ENCODE measurements around the gene SPATA6L. TPM values are rescaled to one million over a fixed set of nuclear protein-coding genes. Genes with fewer than 3 reads are reported as not detected.

The SPATA6L gene
- total and polyA plus RNA-seq, 10 of the 15 experiments (the other 5 are each of a cell fraction or from before 2014, with no cell fraction given), result 0.37 to 1.6 (median 0.91) TPM

GRCh38 chr9:4666042-4666699 lies at the start of gene SPATA6L (continued):
- TF ChIP-seq ZBTB11 (CRISPR knock-in tag; IDR thresholded peaks at IDR 0.05), result no peak
- no peak for TF ChIP-seq IRF5 (IDR thresholded peaks at IDR 0.05; ENCODE audit: borderline replicate concordance)
- TF ChIP-seq SMARCA5 (IDR thresholded peaks at IDR 0.05), result peak; percentile 67; the same call in 1 of the 2 replicates
- no peak for TF ChIP-seq CHD1 (IDR thresholded peaks at IDR 0.05; ENCODE audit: low read depth, low read length)
- TF ChIP-seq, protein P1, sequence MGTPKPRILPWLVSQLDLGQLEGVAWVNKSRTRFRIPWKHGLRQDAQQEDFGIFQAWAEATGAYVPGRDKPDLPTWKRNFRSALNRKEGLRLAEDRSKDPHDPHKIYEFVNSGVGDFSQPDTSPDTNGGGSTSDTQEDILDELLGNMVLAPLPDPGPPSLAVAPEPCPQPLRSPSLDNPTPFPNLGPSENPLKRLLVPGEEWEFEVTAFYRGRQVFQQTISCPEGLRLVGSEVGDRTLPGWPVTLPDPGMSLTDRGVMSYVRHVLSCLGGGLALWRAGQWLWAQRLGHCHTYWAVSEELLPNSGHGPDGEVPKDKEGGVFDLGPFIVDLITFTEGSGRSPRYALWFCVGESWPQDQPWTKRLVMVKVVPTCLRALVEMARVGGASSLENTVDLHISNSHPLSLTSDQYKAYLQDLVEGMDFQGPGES (IDR thresholded peaks at IDR 0.05), result no peak
- no peak for TF ChIP-seq E4F1 (IDR thresholded peaks at IDR 0.05; ENCODE audit: borderline replicate concordance, partially characterized antibody)
- no peak for TF ChIP-seq TCF12 (IDR thresholded peaks at IDR 0.05; ENCODE audit: low read depth, low read length)
- TF ChIP-seq RUNX3 (IDR thresholded peaks at IDR 0.05; ENCODE audit: low read length), result peak; percentile 99
- peak; percentile 80 for TF ChIP-seq RELB (IDR thresholded peaks at IDR 0.05; ENCODE audit: low read depth)
- no peak for TF ChIP-seq WRNIP1 (IDR thresholded peaks at IDR 0.05; ENCODE audit: borderline replicate concordance, low read depth, low read length)
- 0 out of 2 replicates have a peak, but pooled peaks have one; percentile 25 for TF ChIP-seq POLR2AphosphoS5 (IDR thresholded peaks at IDR 0.05; ENCODE audit: low read length)
- TF ChIP-seq, protein P2, sequence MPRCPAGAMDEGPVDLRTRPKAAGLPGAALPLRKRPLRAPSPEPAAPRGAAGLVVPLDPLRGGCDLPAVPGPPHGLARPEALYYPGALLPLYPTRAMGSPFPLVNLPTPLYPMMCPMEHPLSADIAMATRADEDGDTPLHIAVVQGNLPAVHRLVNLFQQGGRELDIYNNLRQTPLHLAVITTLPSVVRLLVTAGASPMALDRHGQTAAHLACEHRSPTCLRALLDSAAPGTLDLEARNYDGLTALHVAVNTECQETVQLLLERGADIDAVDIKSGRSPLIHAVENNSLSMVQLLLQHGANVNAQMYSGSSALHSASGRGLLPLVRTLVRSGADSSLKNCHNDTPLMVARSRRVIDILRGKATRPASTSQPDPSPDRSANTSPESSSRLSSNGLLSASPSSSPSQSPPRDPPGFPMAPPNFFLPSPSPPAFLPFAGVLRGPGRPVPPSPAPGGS (IDR thresholded peaks at IDR 0.05; ENCODE audit: borderline replicate concordance, insufficient read depth, low read depth, low read length, poor library complexity, severe bottlenecking), result no peak
- TF ChIP-seq BMI1 (IDR thresholded peaks at IDR 0.05; ENCODE audit: borderline replicate concordance), result no peak
- no peak; the same call in 1 of the 2 replicates for TF ChIP-seq PAX5 (IDR thresholded peaks at IDR 0.05; ENCODE audit: borderline replicate concordance, low read depth, low read length)
- TF ChIP-seq, protein P3, sequence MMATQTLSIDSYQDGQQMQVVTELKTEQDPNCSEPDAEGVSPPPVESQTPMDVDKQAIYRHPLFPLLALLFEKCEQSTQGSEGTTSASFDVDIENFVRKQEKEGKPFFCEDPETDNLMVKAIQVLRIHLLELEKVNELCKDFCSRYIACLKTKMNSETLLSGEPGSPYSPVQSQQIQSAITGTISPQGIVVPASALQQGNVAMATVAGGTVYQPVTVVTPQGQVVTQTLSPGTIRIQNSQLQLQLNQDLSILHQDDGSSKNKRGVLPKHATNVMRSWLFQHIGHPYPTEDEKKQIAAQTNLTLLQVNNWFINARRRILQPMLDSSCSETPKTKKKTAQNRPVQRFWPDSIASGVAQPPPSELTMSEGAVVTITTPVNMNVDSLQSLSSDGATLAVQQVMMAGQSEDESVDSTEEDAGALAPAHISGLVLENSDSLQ (IDR thresholded peaks at IDR 0.05), result no peak
- no peak for TF ChIP-seq ZNF274 (IDR thresholded peaks at IDR 0.05; ENCODE audit: insufficient read depth, insufficient read length)

Data from GM12878 (cell line).